SK-N-SH treated with all-trans-retinoic acid at 6 μM for 48 hours (cell line): ENCODE results near the gene MMP14.

Source experiments
- SNAI2 ChIP-seq: fragments of 250-450 bp; sonication (Bioruptor Pico); IDR thresholded peaks from 2 replicates; pipeline ENCODE4 v1.5.0; 2020; ENCODE audit warnings: mild to moderate bottlenecking, moderate library complexity
- ZC3H10 ChIP-seq: fragments of 250-450 bp; sonication (Bioruptor Pico); IDR thresholded peaks from 2 replicates; pipeline ENCODE4 v1.5.1; 2021; ENCODE audit warnings: mild to moderate bottlenecking, moderate library complexity

DNA sequence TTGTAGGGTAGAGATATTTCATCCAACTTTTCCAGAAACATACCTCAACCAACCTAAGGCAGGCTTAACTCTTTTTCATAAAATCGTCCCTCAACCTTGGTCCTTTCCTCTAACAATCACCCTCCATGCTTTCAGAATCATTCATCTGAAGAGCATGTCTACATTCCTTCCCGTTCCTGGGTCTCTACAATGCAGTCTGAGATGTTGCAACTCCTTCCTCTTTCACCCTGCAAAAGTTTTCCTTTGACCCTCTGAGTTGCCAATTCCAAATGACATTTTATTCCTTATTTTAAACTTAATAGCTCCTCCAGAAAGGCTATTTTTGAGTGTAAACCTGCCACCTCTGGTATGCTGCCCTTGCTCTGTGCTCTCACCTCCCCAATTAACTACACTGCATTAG is 37.9 kb upstream of the MMP14 start:
- no peak for TF ChIP-seq SNAI2 (CRISPR knock-in tag)
- no peak for TF ChIP-seq ZC3H10 (CRISPR knock-in tag)
